CD4-positive, CD25-positive, alpha-beta regulatory T cell (primary cell): ENCODE data around the gene BIVM. TPM values are rescaled to one million over a fixed set of nuclear protein-coding genes. Genes with fewer than 3 reads are reported as not detected.
A peak's percentile ranks its signal among the peaks of the same experiment; 100 is the strongest.

Source experiments
- ATAC-seq, 2 donors: fragments of 150-1000 bp; cut with Tn5 transposase; one replicate each; pipeline ENCODE4 v1.10.0; 2021; ENCODE audit warnings: low read depth in 2 of 2, moderate number of reproducible peaks in 2 of 2, moderate library complexity in 1 of 2
- DNase-seq, 3 donors: peaks; one replicate each; pipeline versions ENCODE4 v3.0.0 to v3.0.0-alpha.2; 2012 to 2022; ENCODE audit warnings: mixed read lengths in 1 of 3
- H3K27ac ChIP-seq: one replicate; pipeline ENCODE4 v1.7.0; 2013; ENCODE audit warnings: mild to moderate bottlenecking, low read length; ENCODE audit not compliant: insufficient read depth, poor library complexity, severe bottlenecking
- H3K27me3 ChIP-seq: one replicate; pipeline ENCODE4 v1.7.0; 2013; ENCODE audit warnings: low read length; ENCODE audit not compliant: control insufficient read depth, insufficient read depth
- H3K36me3 ChIP-seq: one replicate; pipeline ENCODE4 v1.7.0; 2013; ENCODE audit warnings: mild to moderate bottlenecking, low read length, moderate library complexity; ENCODE audit not compliant: control insufficient read depth, insufficient read depth
- H3K4me1 ChIP-seq: 2 replicates; pipeline ENCODE4 v1.7.0; 2013; ENCODE audit warnings: mild to moderate bottlenecking, low read length; ENCODE audit not compliant: insufficient read depth, control insufficient read depth, poor library complexity, severe bottlenecking
- H3K4me3 ChIP-seq: one replicate; pipeline ENCODE4 v1.7.0; 2013; ENCODE audit warnings: low read depth, mild to moderate bottlenecking, low read length, moderate library complexity
- H3K9me3 ChIP-seq, 2 experiments: 1 replicate in 1 of 2; 2 replicates in 1 of 2; pipeline ENCODE4 v1.7.0; 2013; ENCODE audit warnings: low read length in 2 of 2, mild to moderate bottlenecking in 1 of 2, moderate library complexity in 1 of 2; ENCODE audit not compliant: control insufficient read depth in 2 of 2
- H3K27ac Mint-ChIP-seq, 3 donors: one replicate each; pipeline ENCODE4 v1.8.0; 2020 to 2022; ENCODE audit warnings: mild to moderate bottlenecking in 3 of 3, mixed read lengths in 3 of 3, moderate library complexity in 2 of 3
- H3K27me3 Mint-ChIP-seq: one replicate; pipeline ENCODE4 v1.8.0; 2022; ENCODE audit warnings: mild to moderate bottlenecking, mixed read lengths
- H3K36me3 Mint-ChIP-seq: one replicate; pipeline ENCODE4 v1.8.0; 2020; ENCODE audit warnings: mixed read lengths
- H3K4me1 Mint-ChIP-seq, 4 donors: one replicate each; pipeline ENCODE4 v1.8.0; 2020 to 2022; ENCODE audit warnings: mixed read lengths in 4 of 4, mild to moderate bottlenecking in 1 of 4
- H3K4me3 Mint-ChIP-seq, 4 donors: one replicate each; pipeline ENCODE4 v1.8.0; 2020 to 2022; ENCODE audit warnings: mild to moderate bottlenecking in 4 of 4, mixed read lengths in 4 of 4, moderate library complexity in 3 of 4
- H3K9me3 Mint-ChIP-seq, 7 donors: one replicate each; pipeline ENCODE4 v1.8.0; 2020 to 2022; ENCODE audit warnings: mixed read lengths in 7 of 7, mild to moderate bottlenecking in 3 of 7, moderate library complexity in 2 of 7
- polyA plus RNA-seq, 4 donors: library from polyadenylated mRNA; unstranded; fragments of 300-500 nt; fragmentation: Illumina TruSeq; gene quantifications; one replicate each; pipeline ENCODE4 v1.2.3, GENCODE V29; 2021
- total RNA-seq: library from RNA; stranded (reverse); gene quantifications from one replicate; pipeline ENCODE4 v1.2.3, GENCODE V29; 2022

BIVM gene
- total and polyA plus RNA-seq, 5 donors from 2014 or later = 6.1 to 8.4 (median 7.9) TPM

DNA sequence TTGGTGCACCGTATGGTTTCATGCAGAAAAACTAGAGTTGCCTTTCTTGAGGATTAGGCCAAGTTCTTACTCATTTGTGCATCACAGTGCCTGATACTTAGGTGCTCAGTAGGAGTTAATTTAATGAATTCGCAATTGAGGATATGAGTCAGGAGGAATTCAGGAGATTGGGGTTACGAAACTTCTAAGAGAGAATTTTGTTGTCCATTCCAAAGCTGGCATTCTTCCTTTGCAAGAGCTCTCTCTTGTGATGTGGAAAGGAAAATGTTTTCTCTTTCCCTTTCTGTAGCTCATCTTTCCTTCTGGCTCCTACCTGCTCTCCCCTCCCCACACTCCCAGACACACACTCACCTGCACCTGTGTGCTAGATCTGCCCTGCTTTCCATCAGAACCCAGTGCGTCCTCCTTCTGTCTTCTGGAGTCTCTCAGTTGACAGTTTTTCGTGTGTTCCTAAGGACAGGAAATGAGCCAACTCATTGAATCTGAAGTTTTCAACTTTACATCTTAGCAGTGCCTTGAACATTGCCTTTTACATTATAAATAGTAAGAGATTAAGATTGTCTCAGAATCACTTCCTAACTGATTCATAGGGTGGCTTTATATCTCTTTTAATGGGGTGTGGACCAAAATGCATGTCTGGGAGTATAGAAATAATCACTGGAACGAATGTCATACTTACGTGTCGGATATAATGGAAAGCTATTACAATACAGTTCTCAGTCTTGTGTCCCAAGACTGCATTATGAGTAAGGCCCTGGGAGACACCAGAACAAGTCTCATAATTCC, 27.2 kb downstream of the BIVM start:
- Mint-ChIP-seq H3K4me1 (no peaks in the 10 kb centered on the region), H3K27me3 (no peaks in the 10 kb centered on the region), H3K9me3 (no peaks in the 10 kb centered on the region), H3K4me3 (no peak overlapping the region), H3K27ac (no peak overlapping the region), H3K36me3 (peaks cover 15% of the 10 kb centered on the region)
- DNase-seq = no peak
- no peak for ATAC-seq
- no peaks in the 10 kb centered on the region for H3K9me3 ChIP-seq
- H3K4me3 ChIP-seq = no peak overlapping the region
- H3K27ac ChIP-seq = no peak overlapping the region
- no peaks in the 10 kb centered on the region for H3K27me3 ChIP-seq
- H3K36me3 ChIP-seq = peaks cover 12% of the 10 kb centered on the region
- no peaks in the 10 kb centered on the region for H3K4me1 ChIP-seq

DNA sequence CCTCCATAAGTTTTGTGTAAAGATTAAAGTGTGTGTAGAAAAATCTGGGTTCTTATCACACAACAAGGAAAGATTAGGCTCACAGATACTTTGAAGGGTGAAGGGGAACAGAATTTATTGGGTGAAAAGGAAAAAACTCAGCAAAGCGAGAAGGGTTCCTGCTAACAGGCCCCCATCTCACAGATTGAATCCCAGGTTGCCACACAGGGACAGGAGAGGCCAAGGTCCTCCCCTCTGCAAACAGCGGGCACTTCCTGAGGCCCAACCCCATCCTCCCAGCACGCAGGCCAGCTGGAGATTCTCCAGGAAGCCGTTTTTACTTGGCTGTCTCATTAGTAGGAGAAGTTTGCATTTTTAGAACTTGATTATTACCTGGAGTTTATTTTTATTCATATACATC, 31.7 kb downstream of the BIVM start:
- no peaks in the 10 kb centered on the region for H3K9me3 Mint-ChIP-seq
- Histone ChIP-seq H3K27ac (no peak overlapping the region), H3K4me3 (no peak overlapping the region), H3K4me1 (no peaks in the 10 kb centered on the region), H3K36me3 (no peaks in the 10 kb centered on the region), H3K9me3 (no peaks in the 10 kb centered on the region), H3K27me3 (no peaks in the 10 kb centered on the region)
- H3K4me3 Mint-ChIP-seq = no peak overlapping the region
- no peak overlapping the region for H3K27ac Mint-ChIP-seq
- peaks cover 16% of the 10 kb centered on the region for H3K36me3 Mint-ChIP-seq
- no peaks in the 10 kb centered on the region for H3K4me1 Mint-ChIP-seq
- DNase-seq (no peak), ATAC-seq (no peak)
- H3K27me3 Mint-ChIP-seq = no peaks in the 10 kb centered on the region

DNA sequence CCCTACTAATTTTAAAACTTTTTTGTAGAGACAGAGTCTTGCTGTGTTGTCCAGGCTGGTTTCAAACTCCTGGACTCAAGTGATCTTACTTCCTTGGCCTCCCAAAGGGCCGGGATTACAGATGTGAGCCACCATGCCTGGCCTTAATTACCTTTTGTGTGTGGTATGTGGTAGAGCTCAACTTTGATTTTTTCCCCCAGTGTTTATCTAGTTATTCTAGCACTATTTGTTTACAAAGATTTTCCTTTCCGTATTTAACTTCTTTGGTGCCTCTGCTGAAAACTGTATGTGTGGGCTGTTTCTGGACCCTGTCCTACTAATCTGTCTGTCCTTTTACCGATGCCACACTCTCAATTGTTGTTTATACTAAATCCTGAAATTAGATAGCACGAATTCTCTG, 37.6 kb downstream of the BIVM start:
- Histone ChIP-seq H3K4me1 (no peaks in the 10 kb centered on the region), H3K27ac (no peak overlapping the region), H3K9me3 (no peaks in the 10 kb centered on the region), H3K36me3 (no peaks in the 10 kb centered on the region), H3K27me3 (no peaks in the 10 kb centered on the region), H3K4me3 (no peak overlapping the region)
- Mint-ChIP-seq H3K27ac (no peak overlapping the region), H3K4me3 (no peak overlapping the region), H3K36me3 (peaks cover 29% of the 10 kb centered on the region), H3K4me1 (no peaks in the 10 kb centered on the region), H3K9me3 (no peaks in the 10 kb centered on the region), H3K27me3 (no peaks in the 10 kb centered on the region)
- DNase-seq = no peak
- no peak for ATAC-seq

DNA sequence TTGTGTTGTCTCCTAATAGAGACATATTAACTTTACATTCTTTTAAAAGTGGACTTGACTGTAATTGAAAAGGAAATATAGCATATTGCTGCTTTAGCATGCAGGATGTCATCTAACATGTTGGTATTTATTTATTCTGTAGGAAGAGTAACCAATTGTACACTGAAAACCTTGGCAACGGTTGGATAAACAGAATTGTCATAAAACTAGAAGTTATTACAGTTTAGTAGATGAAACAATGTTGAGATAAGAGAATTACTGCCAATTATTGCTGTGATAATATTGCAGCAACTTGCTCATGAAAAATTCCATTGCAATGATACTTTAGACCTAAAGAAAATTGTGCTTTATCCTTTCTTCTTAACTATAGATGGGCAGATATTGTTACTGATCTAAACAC, 39.4 kb downstream of the BIVM start:
- H3K9me3 Mint-ChIP-seq = no peaks in the 10 kb centered on the region
- Histone ChIP-seq H3K27me3 (no peaks in the 10 kb centered on the region), H3K36me3 (no peaks in the 10 kb centered on the region), H3K4me1 (no peaks in the 10 kb centered on the region), H3K9me3 (no peaks in the 10 kb centered on the region), H3K27ac (no peak overlapping the region), H3K4me3 (no peak overlapping the region)
- ATAC-seq (no peak), DNase-seq (no peak)
- H3K27me3 Mint-ChIP-seq = no peaks in the 10 kb centered on the region
- no peaks in the 10 kb centered on the region for H3K4me1 Mint-ChIP-seq
- H3K27ac Mint-ChIP-seq = no peak overlapping the region
- peaks cover 25% of the 10 kb centered on the region for H3K36me3 Mint-ChIP-seq
- no peak overlapping the region for H3K4me3 Mint-ChIP-seq

DNA sequence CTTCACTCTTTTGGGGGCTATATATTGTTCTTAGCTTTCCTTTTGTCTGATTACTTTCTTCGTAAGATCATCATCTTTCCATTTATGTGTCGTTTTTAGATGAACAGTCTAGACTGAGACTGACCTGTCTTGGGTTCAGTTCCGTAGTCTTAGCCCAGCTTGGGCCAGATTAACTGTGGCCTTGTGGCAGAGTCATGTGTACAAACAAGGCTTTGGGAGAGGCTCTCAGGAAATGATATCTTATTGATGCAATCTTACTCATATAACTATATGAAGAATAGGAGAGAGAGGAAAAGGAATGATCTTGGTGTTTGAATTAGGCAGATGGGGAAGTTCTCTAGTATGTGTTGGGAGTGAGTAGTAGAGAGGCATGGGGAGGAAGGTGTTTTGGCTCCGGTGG, 40.1 kb downstream of the BIVM start:
- peaks cover 0 to 7% (median 0%) of the 10 kb centered on the region in 4 donors for H3K4me1 Mint-ChIP-seq
- peaks cover 25% of the 10 kb centered on the region for H3K36me3 Mint-ChIP-seq
- Histone ChIP-seq H3K27ac (no peak overlapping the region), H3K4me1 (no peaks in the 10 kb centered on the region), H3K36me3 (no peaks in the 10 kb centered on the region), H3K4me3 (no peak overlapping the region), H3K9me3 (no peaks in the 10 kb centered on the region), H3K27me3 (no peaks in the 10 kb centered on the region)
- H3K4me3 Mint-ChIP-seq = no peak overlapping the region
- no peaks in the 10 kb centered on the region for H3K9me3 Mint-ChIP-seq
- no peak for ATAC-seq
- no peak for DNase-seq
- no peak overlapping the region for H3K27ac Mint-ChIP-seq
- no peaks in the 10 kb centered on the region for H3K27me3 Mint-ChIP-seq

DNA sequence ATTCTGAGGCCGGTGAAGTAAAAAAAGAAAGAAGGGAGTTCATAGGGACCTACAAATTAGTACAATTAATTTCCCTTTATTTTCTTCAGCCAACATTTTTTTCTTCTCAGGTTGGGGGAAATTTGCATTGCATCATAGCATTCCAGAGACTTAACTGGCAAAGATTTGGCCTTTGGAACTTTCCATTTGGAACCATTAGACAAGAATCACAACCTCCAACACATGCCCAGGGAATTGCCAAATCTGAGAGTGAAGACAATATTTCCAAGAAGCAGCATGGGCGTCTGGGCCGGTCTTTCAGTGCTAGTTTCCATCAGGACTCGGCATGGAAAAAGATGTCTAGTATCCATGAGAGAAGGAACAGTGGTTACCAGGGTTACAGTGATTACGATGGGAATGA, 40.5 kb downstream of the BIVM start:
- H3K27me3 Mint-ChIP-seq = no peaks in the 10 kb centered on the region
- H3K27me3 ChIP-seq = no peaks in the 10 kb centered on the region
- no peaks in the 10 kb centered on the region for H3K4me1 ChIP-seq
- peaks cover 0 to 9% (median under 1%) of the 10 kb centered on the region in 4 donors for H3K4me1 Mint-ChIP-seq
- no peak overlapping the region for H3K27ac ChIP-seq
- DNase-seq (no peak), ATAC-seq (no peak)
- no peaks in the 10 kb centered on the region for H3K36me3 ChIP-seq
- no peak overlapping the region for H3K4me3 ChIP-seq
- H3K9me3 Mint-ChIP-seq = no peaks in the 10 kb centered on the region
- H3K27ac Mint-ChIP-seq = no peak overlapping the region
- no peaks in the 10 kb centered on the region for H3K9me3 ChIP-seq
- H3K4me3 Mint-ChIP-seq = no peak overlapping the region
- H3K36me3 Mint-ChIP-seq = peaks cover 22% of the 10 kb centered on the region

DNA sequence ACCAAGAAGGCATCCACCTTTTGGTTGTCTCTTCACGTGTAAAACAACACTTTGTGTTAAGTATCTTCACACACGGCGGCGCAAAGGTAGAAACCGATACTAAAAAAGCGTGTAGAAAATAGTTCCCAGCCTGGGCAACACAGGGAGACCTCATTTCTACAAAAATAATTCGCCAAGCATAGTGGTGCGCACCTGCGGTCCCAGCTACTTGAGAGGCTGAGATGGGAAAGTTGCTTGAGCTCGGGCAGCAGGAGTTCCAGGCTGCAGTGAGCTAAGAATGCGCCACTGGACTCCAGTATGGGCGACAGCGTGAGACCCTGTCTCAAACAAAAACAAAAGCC, 46.3 kb downstream of the BIVM start:
- Mint-ChIP-seq H3K27ac (peak overlapping the region; percentile 99 to 100 (median 100)), H3K9me3 (no peaks in the 10 kb centered on the region), H3K4me3 (peak overlapping the region; percentile 96 to 100 (median 99)), H3K4me1 (peaks cover 21 to 46% (median 35%) of the 10 kb centered on the region in 4 donors), H3K36me3 (peaks cover 3% of the 10 kb centered on the region), H3K27me3 (peaks cover 7% of the 10 kb centered on the region)
- peaks cover 5% of the 10 kb centered on the region for H3K36me3 ChIP-seq
- H3K4me1 ChIP-seq = peaks cover 40% of the 10 kb centered on the region
- no peaks in the 10 kb centered on the region for H3K9me3 ChIP-seq
- ATAC-seq = peak; percentile 6 to 7
- peak overlapping the region; percentile 99 for H3K4me3 ChIP-seq
- no peaks in the 10 kb centered on the region for H3K27me3 ChIP-seq
- peak overlapping the region; percentile 98 for H3K27ac ChIP-seq
- DNase-seq = no peak

DNA sequence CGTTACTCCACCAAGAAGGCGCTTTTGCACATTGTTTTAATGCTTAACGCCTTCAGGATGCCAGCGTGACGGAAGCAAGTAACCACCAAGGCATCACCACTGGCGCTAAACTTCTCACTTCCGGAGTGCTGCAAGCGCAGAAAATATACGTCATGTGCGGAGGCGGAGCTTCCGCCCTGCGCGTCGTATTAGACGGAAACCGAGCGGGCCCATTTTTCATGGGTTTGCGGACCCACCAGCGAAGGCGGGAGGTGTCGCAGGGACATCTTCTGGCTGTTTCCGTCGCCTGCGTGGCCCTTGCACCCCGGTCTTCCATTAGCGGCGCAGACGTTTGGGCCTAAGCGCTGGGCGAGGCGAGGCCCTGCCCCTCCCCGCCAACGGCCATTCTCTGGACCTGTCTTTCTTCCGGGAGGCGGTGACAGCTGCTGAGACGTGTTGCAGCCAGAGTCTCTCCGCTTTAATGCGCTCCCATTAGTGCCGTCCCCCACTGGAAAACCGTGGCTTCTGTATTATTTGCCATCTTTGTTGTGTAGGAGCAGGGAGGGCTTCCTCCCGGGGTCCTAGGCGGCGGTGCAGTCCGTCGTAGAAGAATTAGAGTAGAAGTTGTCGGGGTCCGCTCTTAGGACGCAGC, 46.8 kb downstream of the BIVM start, which contains the start of gene ERCC5:
ERCC5 (plus strand) TSS at position 403 of the 631 bp plus-strand sequence. CDS start 235 bp downstream, outside the sequence.
- Mint-ChIP-seq H3K4me1 (peaks cover 21 to 51% (median 39%) of the 10 kb centered on the region in 4 donors), H3K27me3 (peaks cover 7% of the 10 kb centered on the region), H3K36me3 (peaks cover 6% of the 10 kb centered on the region), H3K27ac (peak within 1 kb of the TSS; percentile 99 to 100 (median 100)), H3K9me3 (no peaks in the 10 kb centered on the region), H3K4me3 (peak within 1 kb of the TSS; percentile 96 to 100 (median 99))
- peak; percentile 93 to 98 (median 98) for DNase-seq
- H3K27ac ChIP-seq = peak within 1 kb of the TSS; percentile 98
- H3K27me3 ChIP-seq = no peaks in the 10 kb centered on the region
- H3K9me3 ChIP-seq = no peaks in the 10 kb centered on the region
- peaks cover 45% of the 10 kb centered on the region for H3K4me1 ChIP-seq
- H3K36me3 ChIP-seq = peaks cover 5% of the 10 kb centered on the region
- peak; percentile 80 to 86 for ATAC-seq
- H3K4me3 ChIP-seq = peak within 1 kb of the TSS; percentile 99
